HEK293T (cell line): ENCODE results near the gene NEK10.

ENCODE experiments used
- CTCF ChIA-PET: fragments of 350-600 bp; formaldehyde crosslinking; extraction: SDS; loops from one replicate; lab custom pipeline; 2021; ENCODE audit warnings: antibody characterized with exemption, inconsistent platforms; lab: Yijun Ruan, JAX
- POLR2A ChIA-PET: fragments of 350-600 bp; formaldehyde crosslinking; extraction: SDS; loops from one replicate; lab custom pipeline; 2020; ENCODE audit warnings: antibody characterized with exemption, inconsistent platforms; lab: Yijun Ruan, JAX
- DNase-seq: peaks from one replicate; pipeline ENCODE4 v3.0.0; 2012; ENCODE audit warnings: mixed read lengths; ENCODE audit errors: extremely low spot score
- ARNT ChIP-seq: fragments of 450-650 bp; IDR thresholded peaks from 2 replicates; pipeline ENCODE4 v1.6.1; 2017; ENCODE audit warnings: mild to moderate bottlenecking
- BHLHE40 ChIP-seq: fragments of 450-650 bp; IDR thresholded peaks from 2 replicates; pipeline ENCODE4 v1.6.1; 2016; ENCODE audit warnings: mild to moderate bottlenecking, moderate library complexity, borderline replicate concordance
- CTBP1 ChIP-seq: fragments of 450-650 bp; IDR thresholded peaks from 2 replicates; pipeline ENCODE4 v1.6.1; 2016; ENCODE audit warnings: borderline replicate concordance
- ELF4 ChIP-seq: fragments of 450-650 bp; IDR thresholded peaks from 2 replicates; pipeline ENCODE4 v1.6.1; 2017; ENCODE audit warnings: antibody characterized with exemption
- FOXA1 ChIP-seq: fragments of 450-650 bp; IDR thresholded peaks from 2 replicates; pipeline ENCODE4 v1.6.1; 2016; ENCODE audit warnings: mild to moderate bottlenecking
- FOXK2 ChIP-seq: fragments of 450-650 bp; IDR thresholded peaks from 2 replicates; pipeline ENCODE4 v1.6.1; 2016; ENCODE audit warnings: mild to moderate bottlenecking
- FOXM1 ChIP-seq: fragments of 450-650 bp; IDR thresholded peaks from 2 replicates; pipeline ENCODE4 v1.6.1; 2017; ENCODE audit warnings: mild to moderate bottlenecking, borderline replicate concordance
- HDGF ChIP-seq: fragments of 450-650 bp; IDR thresholded peaks from 2 replicates; pipeline ENCODE4 v1.6.1; 2017; ENCODE audit warnings: antibody characterized with exemption, borderline replicate concordance
- L3MBTL2 ChIP-seq: fragments of 450-650 bp; conservative IDR thresholded peaks from 2 replicates; pipeline ENCODE4 v1.6.1; 2016; ENCODE audit warnings: mild to moderate bottlenecking
- LEF1 ChIP-seq: fragments of 450-650 bp; IDR thresholded peaks from 2 replicates; pipeline ENCODE4 v1.6.1; 2017; ENCODE audit warnings: mild to moderate bottlenecking, borderline replicate concordance
- NFRKB ChIP-seq: fragments of 450-650 bp; IDR thresholded peaks from 2 replicates; pipeline ENCODE4 v1.6.1; 2016; ENCODE audit warnings: mild to moderate bottlenecking, moderate library complexity
- SP1 ChIP-seq: fragments of 450-650 bp; IDR thresholded peaks from 2 replicates; pipeline ENCODE4 v1.6.1; 2017
- SUZ12 ChIP-seq: fragments of 450-650 bp; IDR thresholded peaks from 2 replicates; pipeline ENCODE4 v1.6.1; 2016; ENCODE audit warnings: mild to moderate bottlenecking
- TARDBP ChIP-seq: fragments of 450-650 bp; IDR thresholded peaks from 2 replicates; pipeline ENCODE4 v1.6.1; 2016
- ZNF384 ChIP-seq: fragments of 450-650 bp; IDR thresholded peaks from 2 replicates; pipeline ENCODE4 v1.6.1; 2016
- TF ChIP-seq, protein P1 (sequence below): fragments of 450-650 bp; IDR thresholded peaks from 2 replicates; pipeline ENCODE4 v1.6.1; 2016

Gene NEK10

DNA sequence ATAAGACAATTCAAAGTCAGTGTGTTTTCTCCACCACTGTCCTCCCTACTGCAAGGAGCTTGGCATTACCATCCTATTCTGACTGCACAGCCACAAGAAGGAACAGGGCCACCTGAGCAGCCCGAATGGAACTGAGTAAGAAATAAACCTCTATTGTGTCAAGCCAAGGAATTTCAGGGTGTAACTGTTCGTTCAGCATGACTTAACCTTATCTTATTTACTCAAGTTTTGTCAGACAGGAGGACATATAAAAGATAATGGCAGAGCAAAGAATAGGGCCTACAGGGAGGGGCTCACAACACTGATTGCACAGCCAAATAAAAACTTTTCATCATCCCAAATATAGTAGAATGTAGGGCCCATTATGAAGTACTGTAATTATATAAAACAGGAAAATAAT, 236.1 kb downstream of the NEK10 start:
- TF ChIP-seq CTBP1, result no peak
- no peak for TF ChIP-seq ZNF384
- no peak for TF ChIP-seq SP1
- no peak for TF ChIP-seq SUZ12
- no peak for TF ChIP-seq ARNT
- TF ChIP-seq, protein P1, sequence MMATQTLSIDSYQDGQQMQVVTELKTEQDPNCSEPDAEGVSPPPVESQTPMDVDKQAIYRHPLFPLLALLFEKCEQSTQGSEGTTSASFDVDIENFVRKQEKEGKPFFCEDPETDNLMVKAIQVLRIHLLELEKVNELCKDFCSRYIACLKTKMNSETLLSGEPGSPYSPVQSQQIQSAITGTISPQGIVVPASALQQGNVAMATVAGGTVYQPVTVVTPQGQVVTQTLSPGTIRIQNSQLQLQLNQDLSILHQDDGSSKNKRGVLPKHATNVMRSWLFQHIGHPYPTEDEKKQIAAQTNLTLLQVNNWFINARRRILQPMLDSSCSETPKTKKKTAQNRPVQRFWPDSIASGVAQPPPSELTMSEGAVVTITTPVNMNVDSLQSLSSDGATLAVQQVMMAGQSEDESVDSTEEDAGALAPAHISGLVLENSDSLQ, result no peak
- TF ChIP-seq L3MBTL2, result no peak
- no peak for TF ChIP-seq ELF4
- no peak for TF ChIP-seq LEF1
- no peak for TF ChIP-seq BHLHE40
- TF ChIP-seq NFRKB, result no peak
- TF ChIP-seq FOXA1, result no peak
- no peak for TF ChIP-seq FOXM1
- TF ChIP-seq FOXK2, result no peak
- ChIA-PET POLR2A (no interaction called here), CTCF (interaction anchor here (0.8 kb wide), 1 partner anchor 121 kb away, joined by 3 read pairs; no protein-coding TSS in a partner anchor)
- no peak for DNase-seq

DNA sequence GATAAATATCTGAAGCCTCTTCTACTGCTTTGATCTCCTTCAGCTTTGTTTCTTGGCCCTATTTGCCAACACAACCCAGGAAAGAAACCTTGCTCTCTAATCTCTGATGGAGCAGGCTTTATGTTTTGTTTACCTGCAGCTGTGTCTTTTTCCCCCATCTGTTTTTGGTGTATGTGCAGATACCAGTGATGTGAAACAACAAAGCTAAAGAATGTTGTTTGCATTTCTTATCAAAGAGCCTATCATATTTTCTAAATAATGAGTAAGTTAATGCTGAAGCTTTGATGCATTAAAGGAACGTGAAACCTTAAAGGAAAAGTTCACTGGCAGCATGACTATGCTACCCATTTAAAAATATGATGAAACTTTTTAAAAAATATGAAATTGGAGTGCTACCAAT, 238.4 kb downstream of the NEK10 start:
- DNase-seq, result no peak

DNA sequence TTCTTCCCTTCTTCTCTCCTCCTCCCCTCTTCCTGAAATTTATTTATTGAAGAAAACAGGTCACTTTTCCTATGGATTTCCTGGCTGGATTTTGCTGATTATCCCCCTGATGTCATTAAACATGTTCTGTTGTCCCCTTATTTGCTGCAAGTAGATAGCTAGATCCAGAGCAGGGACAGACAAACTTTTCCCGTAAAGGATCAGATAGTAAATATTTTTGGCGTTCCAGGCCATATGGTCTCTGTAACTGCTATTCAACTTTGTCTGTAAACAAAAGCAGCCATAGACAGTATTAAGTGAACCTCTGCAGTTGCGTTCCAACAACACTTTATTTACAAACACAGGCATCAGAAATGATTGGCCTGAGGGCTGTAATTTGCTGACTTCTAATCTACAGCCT, 241.3 kb downstream of the NEK10 start:
- ChIA-PET POLR2A (no interaction called here), CTCF (no interaction called here)
- no peak for DNase-seq
- TF ChIP-seq ARNT (no peak), FOXK2 (no peak), ELF4 (no peak)

More for the DNA sequence above, 238.4 kb downstream of the NEK10 start:
- TF ChIP-seq HDGF (no peak), L3MBTL2 (no peak), FOXM1 (no peak), NFRKB (no peak), ZNF384 (no peak), FOXK2 (no peak), FOXA1 (no peak), LEF1 (no peak), ELF4 (no peak)
- TF ChIP-seq, protein P1, result no peak
- ChIA-PET POLR2A (no interaction called here), CTCF (no interaction called here)

DNA sequence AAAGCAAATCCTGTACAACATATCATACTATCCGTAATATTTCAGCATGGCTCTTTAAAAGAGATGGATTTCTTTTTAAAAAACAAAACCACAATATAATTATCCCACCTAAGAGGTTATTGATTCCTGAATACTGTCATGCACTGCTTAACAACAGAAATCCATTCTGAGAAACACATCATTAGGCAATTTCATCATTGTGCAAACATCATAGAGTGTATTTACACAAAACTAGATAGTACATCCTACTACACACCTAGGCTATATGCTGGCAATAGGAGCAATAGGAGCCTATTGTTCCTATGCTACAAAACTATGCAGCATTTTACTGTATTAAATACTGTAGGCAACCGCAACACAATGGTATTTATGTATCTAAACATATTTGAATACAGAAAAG, 242.0 kb downstream of the NEK10 start:
- ChIA-PET CTCF (no interaction called here), POLR2A (no interaction called here)
- TF ChIP-seq L3MBTL2 (no peak), HDGF (no peak), ZNF384 (no peak), ELF4 (no peak), ARNT (no peak), TARDBP (no peak), BHLHE40 (no peak), LEF1 (no peak), CTBP1 (no peak)
- no peak for DNase-seq

DNA sequence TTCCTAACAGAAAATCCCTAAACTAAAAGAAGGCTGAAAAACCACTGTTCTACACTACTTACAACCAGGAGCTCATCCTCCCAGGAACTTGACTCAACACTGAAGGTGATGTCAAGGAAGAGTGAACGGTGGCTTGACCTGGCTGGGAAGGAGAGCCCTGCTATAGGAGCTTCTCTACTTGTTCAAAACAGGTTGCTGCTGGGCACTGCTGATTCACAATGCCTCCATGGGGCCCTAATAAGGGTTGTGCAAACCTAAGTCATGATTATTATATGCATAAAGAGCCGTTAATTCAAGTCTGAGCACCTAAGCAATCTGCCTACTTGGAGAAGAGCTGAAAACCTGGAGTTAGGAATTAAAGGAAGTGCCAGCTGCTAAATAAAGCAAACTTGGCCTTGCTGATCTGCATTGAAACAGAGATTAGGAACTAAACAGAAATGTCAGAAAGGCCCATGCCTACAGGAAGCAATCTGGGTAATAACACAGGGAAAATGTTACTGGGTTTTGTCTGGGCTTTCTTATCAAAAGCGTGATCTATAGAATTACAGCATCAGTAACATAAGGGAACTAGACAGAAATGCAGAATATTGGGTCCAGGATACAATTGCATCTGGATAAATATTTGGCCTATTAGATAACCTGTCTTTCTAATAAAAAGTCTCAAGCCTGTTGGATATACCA, 243.2 kb downstream of the NEK10 start:
- ChIA-PET CTCF (no interaction called here), POLR2A (no interaction called here)
- no peak for DNase-seq
- TF ChIP-seq SUZ12 (no peak), FOXM1 (no peak), ARNT (no peak), NFRKB (no peak), LEF1 (no peak), SP1 (no peak), BHLHE40 (no peak)
- TF ChIP-seq, protein P1, result no peak

DNA sequence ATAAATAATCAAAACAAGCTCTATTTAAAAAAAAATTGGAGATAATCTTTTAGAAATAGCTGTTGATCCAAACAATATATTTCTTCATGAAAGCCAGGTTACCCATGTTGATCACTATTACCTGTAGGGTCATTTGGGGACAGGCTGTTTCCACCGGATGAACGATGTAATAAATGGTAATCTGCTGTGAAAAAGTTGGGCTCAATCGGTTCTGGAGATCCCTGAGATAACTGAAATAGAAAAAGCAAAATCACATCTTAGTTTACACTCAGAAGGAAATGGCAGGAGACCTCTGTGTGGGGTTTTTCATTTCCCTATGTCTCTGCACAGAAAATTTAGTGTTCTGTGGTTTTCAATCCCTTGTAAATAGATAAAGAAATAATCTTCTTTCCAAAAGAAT, 249.5 kb downstream of the NEK10 start:
- DNase-seq, result no peak
- TF ChIP-seq SUZ12 (no peak), ARNT (no peak), ZNF384 (no peak), FOXK2 (no peak), ELF4 (no peak), CTBP1 (no peak), FOXM1 (no peak), LEF1 (no peak), NFRKB (no peak), SP1 (no peak), HDGF (no peak), FOXA1 (no peak), L3MBTL2 (no peak), TARDBP (no peak), BHLHE40 (no peak)
- TF ChIP-seq, protein P1, result no peak
- ChIA-PET POLR2A (no interaction called here), CTCF (no interaction called here)
